ENCODE results near the gene CDX1. TPM values are rescaled to one million over a fixed set of nuclear protein-coding genes. Genes with fewer than 3 reads are reported as not detected.

CDX1 gene
- polyA plus RNA-seq, 1 experiment: 0.97 TPM

- TF ChIP-seq, protein P1, sequence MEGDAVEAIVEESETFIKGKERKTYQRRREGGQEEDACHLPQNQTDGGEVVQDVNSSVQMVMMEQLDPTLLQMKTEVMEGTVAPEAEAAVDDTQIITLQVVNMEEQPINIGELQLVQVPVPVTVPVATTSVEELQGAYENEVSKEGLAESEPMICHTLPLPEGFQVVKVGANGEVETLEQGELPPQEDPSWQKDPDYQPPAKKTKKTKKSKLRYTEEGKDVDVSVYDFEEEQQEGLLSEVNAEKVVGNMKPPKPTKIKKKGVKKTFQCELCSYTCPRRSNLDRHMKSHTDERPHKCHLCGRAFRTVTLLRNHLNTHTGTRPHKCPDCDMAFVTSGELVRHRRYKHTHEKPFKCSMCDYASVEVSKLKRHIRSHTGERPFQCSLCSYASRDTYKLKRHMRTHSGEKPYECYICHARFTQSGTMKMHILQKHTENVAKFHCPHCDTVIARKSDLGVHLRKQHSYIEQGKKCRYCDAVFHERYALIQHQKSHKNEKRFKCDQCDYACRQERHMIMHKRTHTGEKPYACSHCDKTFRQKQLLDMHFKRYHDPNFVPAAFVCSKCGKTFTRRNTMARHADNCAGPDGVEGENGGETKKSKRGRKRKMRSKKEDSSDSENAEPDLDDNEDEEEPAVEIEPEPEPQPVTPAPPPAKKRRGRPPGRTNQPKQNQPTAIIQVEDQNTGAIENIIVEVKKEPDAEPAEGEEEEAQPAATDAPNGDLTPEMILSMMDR (IDR thresholded peaks at IDR 0.05; ENCODE audit: insufficient read depth, low read depth, low read length): no peak
- Histone ChIP-seq H3K27me3 (ENCODE audit: control insufficient read depth, insufficient read depth, low read length) (no peaks in the 10 kb centered on the region), H3K4me3 (ENCODE audit: low read depth, low read length) (no peak overlapping the region), H3K36me3 (ENCODE audit: control insufficient read depth, insufficient read depth, low read length) (peaks cover 52% of the 10 kb centered on the region)
- DNase-seq (ENCODE audit: low read depth): no peak
- POLR2A ChIA-PET: interaction anchor here (0.6 to 0.8 kb wide), 2 partner anchors 10 to 243 kb away, joined by 3 to 4 read pairs; no protein-coding TSS in a partner anchor
- CTCF ChIA-PET: interaction anchor here (0.9 to 3.4 kb wide), 8 partner anchors 10 to 499 kb away, joined by 3 to 24 read pairs (median 3); partner anchors contain the start of gene PDGFRB
Observed at GRCh38 chr5:150135557-150136304, 30.8 kb upstream of the CDX1 start.

DNA sequence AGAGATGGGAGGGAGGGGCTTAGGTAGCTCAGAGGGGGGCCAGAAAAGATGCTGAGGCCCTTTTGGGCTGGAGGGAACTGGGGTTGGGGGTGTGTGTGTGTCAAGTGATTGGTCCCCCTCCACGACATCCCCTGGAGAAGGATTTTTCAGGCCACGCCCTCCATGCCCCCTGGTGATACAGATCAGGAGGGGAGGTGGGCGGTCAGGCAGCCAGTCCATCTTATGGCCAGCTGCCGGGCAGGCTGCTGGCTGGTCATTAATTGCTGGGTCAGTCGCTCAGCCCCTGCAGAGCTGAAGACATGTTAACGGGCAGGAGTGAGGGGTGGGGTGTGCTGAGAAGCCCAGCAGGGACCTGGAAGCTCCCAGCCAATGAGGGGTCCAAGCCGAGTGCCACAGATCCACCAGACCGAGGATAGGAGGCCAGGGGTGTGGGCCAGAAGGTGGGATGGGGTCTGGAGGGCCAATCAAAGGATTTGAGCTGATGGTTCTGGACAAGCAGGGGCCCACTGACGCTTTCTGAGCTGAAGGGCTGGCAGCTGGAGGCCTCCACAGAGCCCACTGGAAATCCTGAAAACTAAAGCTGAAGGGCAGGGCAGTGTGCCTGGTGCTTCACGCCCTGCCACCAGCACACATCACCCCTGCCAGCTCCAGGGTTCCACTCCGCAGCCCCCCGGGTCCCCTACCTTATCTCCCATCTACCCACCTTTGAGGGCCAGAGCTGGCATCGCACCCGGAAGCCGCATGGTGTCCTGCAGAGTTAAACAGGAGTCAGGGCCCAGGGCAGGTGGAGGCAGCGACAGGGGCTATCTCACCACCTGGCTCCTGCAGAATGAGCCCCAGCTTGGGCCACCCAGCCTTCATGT lies 30.0 kb upstream of the CDX1 start:
- CTCF ChIA-PET: interaction anchor here (0.9 to 3.4 kb wide), 7 partner anchors 9 to 499 kb away, joined by 3 to 24 read pairs (median 3); partner anchors contain the start of gene PDGFRB
- Histone ChIP-seq H3K4me3 (ENCODE audit: low read depth, low read length) (no peak overlapping the region), H3K27me3 (ENCODE audit: control insufficient read depth, insufficient read depth, low read length) (no peaks in the 10 kb centered on the region), H3K36me3 (ENCODE audit: control insufficient read depth, insufficient read depth, low read length) (peaks cover 50% of the 10 kb centered on the region)
- POLR2A ChIA-PET: interaction anchor here (0.6 to 0.8 kb wide), 2 partner anchors 9 to 242 kb away, joined by 3 to 4 read pairs; no protein-coding TSS in a partner anchor
- no peak for DNase-seq (ENCODE audit: low read depth)
- TF ChIP-seq, protein P1 (IDR thresholded peaks at IDR 0.05; ENCODE audit: insufficient read depth, low read depth, low read length): no peak

- CTCF ChIA-PET: interaction anchor here (0.8 to 3.4 kb wide), 5 partner anchors 11 to 76 kb away, joined by 3 to 24 read pairs (median 7); partner anchors contain the start of gene PDGFRB
- no peak for DNase-seq (ENCODE audit: low read depth)
Observed at GRCh38 chr5:150137168-150137957, 29.2 kb upstream of the CDX1 start.

DNA sequence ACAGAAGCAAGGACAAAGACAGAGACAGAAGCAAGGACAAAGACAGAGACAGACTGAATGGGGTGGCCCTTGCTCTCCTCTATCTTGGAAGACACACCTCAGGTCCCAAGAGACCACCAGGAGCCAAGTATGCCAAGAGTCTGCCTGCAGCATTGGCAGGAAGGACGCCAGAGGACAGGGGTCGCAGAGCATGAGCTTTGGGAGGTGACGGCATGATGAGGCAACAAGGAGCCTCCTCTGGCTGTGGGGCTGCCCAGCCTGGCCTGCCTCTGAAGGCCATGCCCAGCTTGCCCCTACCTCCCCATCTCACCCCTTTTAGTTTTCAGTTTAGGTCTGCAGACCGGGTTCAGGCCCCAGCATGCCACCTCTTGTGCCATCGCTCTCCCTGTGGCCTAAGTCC lies 28.6 kb upstream of the CDX1 start:
- ChIA-PET CTCF (interaction anchor here (0.7 to 3.4 kb wide), 7 partner anchors 7 to 75 kb away, joined by 3 to 24 read pairs (median 3); partner anchors contain the start of gene PDGFRB), POLR2A (no interaction called here)

More at GRCh38 chr5:150137168-150137957, 29.2 kb upstream of the CDX1 start:
- Histone ChIP-seq H3K36me3 (ENCODE audit: control insufficient read depth, insufficient read depth, low read length) (peaks cover 47% of the 10 kb centered on the region), H3K27me3 (ENCODE audit: control insufficient read depth, insufficient read depth, low read length) (no peaks in the 10 kb centered on the region), H3K4me3 (ENCODE audit: low read depth, low read length) (no peak overlapping the region)
- TF ChIP-seq, protein P1 (IDR thresholded peaks at IDR 0.05; ENCODE audit: insufficient read depth, low read depth, low read length): no peak
- POLR2A ChIA-PET: no interaction called here

More for the DNA sequence above, 28.6 kb upstream of the CDX1 start:
- Histone ChIP-seq H3K4me3 (ENCODE audit: low read depth, low read length) (no peak overlapping the region), H3K36me3 (ENCODE audit: control insufficient read depth, insufficient read depth, low read length) (peaks cover 40% of the 10 kb centered on the region), H3K27me3 (ENCODE audit: control insufficient read depth, insufficient read depth, low read length) (no peaks in the 10 kb centered on the region)
- no peak for DNase-seq (ENCODE audit: low read depth)
- TF ChIP-seq, protein P1 (IDR thresholded peaks at IDR 0.05; ENCODE audit: insufficient read depth, low read depth, low read length): no peak
